ENCODE results near the gene SNX10. TPM values are rescaled to one million over a fixed set of nuclear protein-coding genes. Genes with fewer than 3 reads are reported as not detected.

SNX10 gene
- polyA plus RNA-seq, 3 donors, result 68.0 to 250 (median 219) TPM

GRCh38 chr7:26375726-26376174, 84.1 kb downstream of the SNX10 start:
- H3K27me3 ChIP-seq (ENCODE audit: control insufficient read depth in 2 of 2, insufficient read depth in 2 of 2, low read length in 2 of 2), result peaks cover 22 to 39% of the 10 kb centered on the region in 2 donors
- TF ChIP-seq, protein P1, sequence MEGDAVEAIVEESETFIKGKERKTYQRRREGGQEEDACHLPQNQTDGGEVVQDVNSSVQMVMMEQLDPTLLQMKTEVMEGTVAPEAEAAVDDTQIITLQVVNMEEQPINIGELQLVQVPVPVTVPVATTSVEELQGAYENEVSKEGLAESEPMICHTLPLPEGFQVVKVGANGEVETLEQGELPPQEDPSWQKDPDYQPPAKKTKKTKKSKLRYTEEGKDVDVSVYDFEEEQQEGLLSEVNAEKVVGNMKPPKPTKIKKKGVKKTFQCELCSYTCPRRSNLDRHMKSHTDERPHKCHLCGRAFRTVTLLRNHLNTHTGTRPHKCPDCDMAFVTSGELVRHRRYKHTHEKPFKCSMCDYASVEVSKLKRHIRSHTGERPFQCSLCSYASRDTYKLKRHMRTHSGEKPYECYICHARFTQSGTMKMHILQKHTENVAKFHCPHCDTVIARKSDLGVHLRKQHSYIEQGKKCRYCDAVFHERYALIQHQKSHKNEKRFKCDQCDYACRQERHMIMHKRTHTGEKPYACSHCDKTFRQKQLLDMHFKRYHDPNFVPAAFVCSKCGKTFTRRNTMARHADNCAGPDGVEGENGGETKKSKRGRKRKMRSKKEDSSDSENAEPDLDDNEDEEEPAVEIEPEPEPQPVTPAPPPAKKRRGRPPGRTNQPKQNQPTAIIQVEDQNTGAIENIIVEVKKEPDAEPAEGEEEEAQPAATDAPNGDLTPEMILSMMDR (IDR thresholded peaks at IDR 0.05), result no peak
- WGBS (ENCODE audit: insufficient coverage), result 1% methylated on average over 9 of the region's 14 CpGs
- peaks cover 69% of the 10 kb centered on the region for H4K20me1 ChIP-seq (ENCODE audit: insufficient read depth, low read length)
- intact Hi-C loops (cut with micrococcal nuclease), result loop anchor here (5.0 to 10.0 kb wide), 3 partner anchors 127 to 292 kb away; no protein-coding TSS in a partner anchor
- Mint-ChIP-seq H3K4me3 (peak overlapping the region; percentile 18 to 87), H3K27ac (no peak overlapping the region), H3K36me3 (peaks cover 49 to 50% of the 10 kb centered on the region in 2 donors), H3K4me1 (peaks cover 21% of the 10 kb centered on the region), H3K9me3 (peaks cover 0 to 2% (median 0%) of the 10 kb centered on the region in 7 donors), H3K27me3 (ENCODE audit: low read depth in 3 of 3) (peaks cover 27 to 37% (median 29%) of the 10 kb centered on the region in 3 donors)
- DNase-seq, result peak in 1 of 3 donors; percentile 13
- no peak overlapping the region for H2AFZ ChIP-seq (ENCODE audit: insufficient read depth, low read depth, low read length, poor library complexity, severe bottlenecking)
- H3K4me2 ChIP-seq (replicated peaks; ENCODE audit: extremely low read depth, low read length, poor library complexity, severe bottlenecking), result peak overlapping the region; percentile 80
- no peaks in the 10 kb centered on the region for H3K9me3 ChIP-seq (replicated peaks in 1 of 2; ENCODE audit: control insufficient read depth in 1 of 2, insufficient read depth in 1 of 2, low read length in 2 of 2)
- peaks cover 14 to 22% of the 10 kb centered on the region in 2 donors for H3K4me1 ChIP-seq (ENCODE audit: control insufficient read depth in 1 of 2, insufficient read depth in 2 of 2, low read length in 2 of 2)
- H3K36me3 ChIP-seq (replicated peaks in 1 of 2; ENCODE audit: control insufficient read depth in 1 of 2, insufficient read depth in 2 of 2, low read length in 2 of 2), result peaks cover 25 to 44% of the 10 kb centered on the region in 2 donors
- H3K4me3 ChIP-seq (replicated peaks in 1 of 3; ENCODE audit: low read depth in 2 of 3, low read length in 3 of 3), result peak overlapping the region in 1 of 3 experiments; percentile 71
- no peaks in the 10 kb centered on the region for H3K79me2 ChIP-seq (ENCODE audit: insufficient read depth, low read length)
- H3K27ac ChIP-seq (ENCODE audit: low read depth in 1 of 2, low read length in 2 of 2), result no peak overlapping the region
- no peak overlapping the region for H3K9ac ChIP-seq (ENCODE audit: insufficient read depth, low read length, poor library complexity, severe bottlenecking)

- Histone ChIP-seq H4K20me1 (ENCODE audit: insufficient read depth, low read length) (peaks cover 63% of the 10 kb centered on the region), H3K36me3 (replicated peaks in 1 of 2; ENCODE audit: control insufficient read depth in 1 of 2, insufficient read depth in 2 of 2, low read length in 2 of 2) (peaks cover 20 to 39% of the 10 kb centered on the region in 2 donors), H3K27me3 (ENCODE audit: control insufficient read depth in 2 of 2, insufficient read depth in 2 of 2, low read length in 2 of 2) (peaks cover 22 to 39% of the 10 kb centered on the region in 2 donors), H3K9ac (ENCODE audit: insufficient read depth, low read length, poor library complexity, severe bottlenecking) (no peak overlapping the region), H3K27ac (ENCODE audit: low read depth in 1 of 2, low read length in 2 of 2) (no peak overlapping the region), H3K9me3 (replicated peaks in 1 of 2; ENCODE audit: control insufficient read depth in 1 of 2, insufficient read depth in 1 of 2, low read length in 2 of 2) (no peaks in the 10 kb centered on the region), H3K4me3 (replicated peaks in 1 of 3; ENCODE audit: low read depth in 2 of 3, low read length in 3 of 3) (peak overlapping the region; percentile 3 to 71 (median 34)), H2AFZ (ENCODE audit: insufficient read depth, low read depth, low read length, poor library complexity, severe bottlenecking) (peak overlapping the region; percentile 51), H3K4me2 (replicated peaks; ENCODE audit: extremely low read depth, low read length, poor library complexity, severe bottlenecking) (peak overlapping the region; percentile 80), H3K79me2 (ENCODE audit: insufficient read depth, low read length) (no peaks in the 10 kb centered on the region), H3K4me1 (ENCODE audit: control insufficient read depth in 1 of 2, insufficient read depth in 2 of 2, low read length in 2 of 2) (peaks cover 17 to 28% of the 10 kb centered on the region in 2 donors)
- H3K27me3 Mint-ChIP-seq (ENCODE audit: low read depth in 3 of 3), result peaks cover 27 to 37% (median 29%) of the 10 kb centered on the region in 3 donors
- TF ChIP-seq, protein P1 (IDR thresholded peaks at IDR 0.05), result no peak
- H3K9me3 Mint-ChIP-seq, result peaks cover 0 to 2% (median 0%) of the 10 kb centered on the region in 7 donors
- under 1% methylated on average over 88 of the region's 88 CpGs for WGBS (ENCODE audit: insufficient coverage)
- H3K4me1 Mint-ChIP-seq, result peaks cover 27% of the 10 kb centered on the region
- DNase-seq, result peak in 1 of 3 donors; percentile 15
- peaks cover 49 to 51% of the 10 kb centered on the region in 2 donors for H3K36me3 Mint-ChIP-seq
- H3K4me3 Mint-ChIP-seq, result peak overlapping the region; percentile 62 to 87
- intact Hi-C loops (cut with micrococcal nuclease), result loop anchor here (5.0 to 10.0 kb wide), 3 partner anchors 126 to 291 kb away; no protein-coding TSS in a partner anchor
- H3K27ac Mint-ChIP-seq, result peak overlapping the region in 1 of 7 donors; percentile 53
These were observed 84.7 kb downstream of the SNX10 start for GRCh38 chr7:26376175-26376917.
